ENCODE data around the gene SCO2.

The SCO2 gene

DNA sequence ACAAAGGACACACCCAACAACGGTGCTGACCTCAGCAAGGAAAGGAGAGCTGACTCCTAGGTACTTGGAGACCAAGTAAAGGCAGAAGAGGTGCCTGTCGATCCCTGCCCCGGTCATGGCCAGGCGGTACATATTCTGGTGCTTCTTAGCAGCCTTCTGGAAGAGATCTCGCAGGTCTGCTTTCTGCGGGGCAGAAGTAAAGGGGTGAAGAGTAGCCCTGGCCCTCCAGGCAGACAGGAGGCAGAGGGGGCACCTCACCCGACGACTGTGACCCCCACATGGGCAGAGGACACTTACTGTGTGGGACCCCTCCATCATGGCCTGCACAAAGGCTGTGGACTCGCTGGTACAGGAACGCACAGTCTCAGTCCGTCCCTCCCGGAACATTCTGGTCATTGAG lies 45.5 kb upstream of the SCO2 start:
- Mint-ChIP-seq H3K27me3 (ENCODE audit: low read depth) (no peaks in the 10 kb centered on the region), H3K36me3 (ENCODE audit: low read depth) (peaks cover 18% of the 10 kb centered on the region), H3K4me1 (no peaks in the 10 kb centered on the region), H3K4me3 (no peak overlapping the region), H3K27ac (no peak overlapping the region), H3K9me3 (no peaks in the 10 kb centered on the region)
- TF ChIP-seq, protein P1, sequence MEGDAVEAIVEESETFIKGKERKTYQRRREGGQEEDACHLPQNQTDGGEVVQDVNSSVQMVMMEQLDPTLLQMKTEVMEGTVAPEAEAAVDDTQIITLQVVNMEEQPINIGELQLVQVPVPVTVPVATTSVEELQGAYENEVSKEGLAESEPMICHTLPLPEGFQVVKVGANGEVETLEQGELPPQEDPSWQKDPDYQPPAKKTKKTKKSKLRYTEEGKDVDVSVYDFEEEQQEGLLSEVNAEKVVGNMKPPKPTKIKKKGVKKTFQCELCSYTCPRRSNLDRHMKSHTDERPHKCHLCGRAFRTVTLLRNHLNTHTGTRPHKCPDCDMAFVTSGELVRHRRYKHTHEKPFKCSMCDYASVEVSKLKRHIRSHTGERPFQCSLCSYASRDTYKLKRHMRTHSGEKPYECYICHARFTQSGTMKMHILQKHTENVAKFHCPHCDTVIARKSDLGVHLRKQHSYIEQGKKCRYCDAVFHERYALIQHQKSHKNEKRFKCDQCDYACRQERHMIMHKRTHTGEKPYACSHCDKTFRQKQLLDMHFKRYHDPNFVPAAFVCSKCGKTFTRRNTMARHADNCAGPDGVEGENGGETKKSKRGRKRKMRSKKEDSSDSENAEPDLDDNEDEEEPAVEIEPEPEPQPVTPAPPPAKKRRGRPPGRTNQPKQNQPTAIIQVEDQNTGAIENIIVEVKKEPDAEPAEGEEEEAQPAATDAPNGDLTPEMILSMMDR (IDR thresholded peaks at IDR 0.05; ENCODE audit: unreplicated experiment in 3 of 3) = no peak

DNA sequence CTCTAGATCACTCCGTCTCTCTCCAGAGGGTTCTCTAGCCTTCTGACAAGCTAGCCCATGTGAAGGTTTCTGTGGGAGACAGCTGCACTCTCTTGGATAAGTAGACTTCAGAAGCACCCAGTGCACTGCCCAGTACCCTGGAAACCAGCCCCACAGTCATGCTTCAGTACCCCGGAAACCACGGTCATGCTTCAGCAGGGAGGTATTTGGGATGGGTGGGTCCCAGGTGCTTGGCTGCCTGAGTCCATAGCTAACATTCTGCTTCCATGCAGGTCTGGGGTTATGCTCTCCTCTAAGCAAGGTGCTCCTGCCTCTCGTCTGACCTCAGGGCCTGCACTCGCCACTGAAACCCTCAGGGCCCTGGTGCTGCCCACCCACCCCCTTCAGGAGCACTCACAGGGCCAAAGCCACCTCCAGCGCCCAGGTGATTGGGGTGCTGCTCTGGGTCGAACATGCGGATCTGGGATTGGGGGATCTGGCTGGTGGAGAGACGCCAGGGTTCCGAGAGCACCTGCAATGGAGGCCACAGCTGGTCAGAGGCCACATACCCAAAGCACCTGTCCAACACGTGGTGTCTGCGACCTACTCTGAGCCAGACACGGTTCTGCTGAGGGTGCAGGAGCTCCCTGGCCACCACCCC lies 44.6 kb upstream of the SCO2 start:
- H3K27me3 Mint-ChIP-seq (ENCODE audit: low read depth) = no peaks in the 10 kb centered on the region
- H3K9me3 Mint-ChIP-seq = no peaks in the 10 kb centered on the region
- peaks cover 17% of the 10 kb centered on the region for H3K36me3 Mint-ChIP-seq (ENCODE audit: low read depth)
- H3K4me3 Mint-ChIP-seq = no peak overlapping the region
- TF ChIP-seq, protein P1 (IDR thresholded peaks at IDR 0.05; ENCODE audit: unreplicated experiment in 3 of 3) = no peak
- no peak overlapping the region for H3K27ac Mint-ChIP-seq
- H3K4me1 Mint-ChIP-seq = no peaks in the 10 kb centered on the region

DNA sequence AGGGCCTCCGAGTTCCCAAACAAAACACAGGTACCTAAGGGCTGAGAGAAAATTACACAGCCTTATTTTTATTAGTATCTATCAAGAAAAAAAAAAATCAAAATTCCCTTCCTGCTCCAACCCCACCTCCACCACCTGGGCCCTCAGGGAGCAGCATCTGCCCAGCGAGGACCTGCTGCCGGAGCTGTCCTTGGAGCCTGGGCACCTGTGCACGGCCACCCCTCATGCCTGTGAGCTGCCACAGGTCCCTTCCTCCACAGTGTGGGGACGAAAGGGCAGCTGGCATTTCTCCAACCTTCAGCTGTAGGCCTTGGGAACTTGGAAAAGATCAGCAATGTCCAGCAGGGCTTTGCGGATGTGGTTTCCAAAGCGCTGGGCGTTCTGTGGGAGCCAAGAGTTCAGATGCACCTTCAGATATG lies 43.7 kb upstream of the SCO2 start:
- H3K4me1 Mint-ChIP-seq = no peaks in the 10 kb centered on the region
- no peaks in the 10 kb centered on the region for H3K9me3 Mint-ChIP-seq
- H3K27ac Mint-ChIP-seq = no peak overlapping the region
- TF ChIP-seq, protein P1 (IDR thresholded peaks at IDR 0.05; ENCODE audit: unreplicated experiment in 3 of 3) = no peak
- H3K27me3 Mint-ChIP-seq (ENCODE audit: low read depth) = no peaks in the 10 kb centered on the region
- peaks cover 17% of the 10 kb centered on the region for H3K36me3 Mint-ChIP-seq (ENCODE audit: low read depth)
- H3K4me3 Mint-ChIP-seq = no peak overlapping the region

DNA sequence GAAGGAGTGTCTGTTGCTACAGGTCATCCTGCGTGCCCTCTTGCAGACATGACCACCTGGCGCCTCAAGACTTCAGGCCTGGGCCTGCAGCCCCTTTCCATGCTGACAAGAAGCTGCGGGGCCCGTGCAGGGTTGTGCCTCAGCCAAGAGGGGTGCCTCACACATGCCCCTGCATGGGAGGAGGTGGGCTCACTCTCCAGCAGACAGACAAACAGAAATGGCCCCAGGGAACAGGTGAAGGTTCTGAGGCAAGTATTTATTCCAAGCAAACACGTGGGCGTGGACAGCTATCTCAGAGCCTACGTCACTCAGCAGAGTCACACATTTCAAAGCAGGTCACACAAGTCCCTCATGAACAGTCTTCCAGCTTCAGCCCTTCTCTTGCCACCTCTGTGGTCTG lies 43.2 kb upstream of the SCO2 start:
- TF ChIP-seq, protein P1 (IDR thresholded peaks at IDR 0.05; ENCODE audit: unreplicated experiment in 3 of 3) = no peak
- peaks cover 3% of the 10 kb centered on the region for H3K4me1 Mint-ChIP-seq
- no peak overlapping the region for H3K27ac Mint-ChIP-seq
- peaks cover 17% of the 10 kb centered on the region for H3K36me3 Mint-ChIP-seq (ENCODE audit: low read depth)
- no peaks in the 10 kb centered on the region for H3K9me3 Mint-ChIP-seq
- H3K4me3 Mint-ChIP-seq = no peak overlapping the region
- no peaks in the 10 kb centered on the region for H3K27me3 Mint-ChIP-seq (ENCODE audit: low read depth)

DNA sequence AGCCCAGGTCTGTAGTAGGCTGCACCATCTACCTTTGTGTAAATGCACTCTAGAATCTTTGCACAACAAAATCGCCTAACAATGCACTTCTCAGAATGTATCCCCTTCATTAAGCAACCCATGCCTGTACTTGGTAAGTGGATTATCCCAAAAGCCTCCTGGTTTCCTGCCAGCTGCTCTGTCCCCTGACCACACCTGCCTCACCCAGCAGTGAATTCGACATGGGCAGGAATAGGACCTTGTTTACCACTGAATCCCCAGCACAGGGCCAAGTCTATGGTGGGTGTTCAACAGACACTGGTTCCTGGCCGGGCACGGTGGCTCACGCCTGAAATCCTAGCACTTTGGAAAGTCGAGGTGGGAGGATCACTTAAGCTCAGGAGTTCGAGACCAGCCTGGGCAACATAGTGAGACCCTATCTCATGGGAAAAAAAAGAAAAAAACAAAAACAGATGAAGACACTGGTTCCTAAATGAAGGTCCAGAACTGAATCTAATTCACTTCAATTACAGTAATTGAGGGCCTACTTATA lies 42.4 kb upstream of the SCO2 start:
- no peak overlapping the region for H3K4me3 Mint-ChIP-seq
- TF ChIP-seq, protein P1 (IDR thresholded peaks at IDR 0.05; ENCODE audit: unreplicated experiment in 3 of 3) = no peak
- no peak overlapping the region for H3K27ac Mint-ChIP-seq
- H3K36me3 Mint-ChIP-seq (ENCODE audit: low read depth) = peaks cover 17% of the 10 kb centered on the region
- no peaks in the 10 kb centered on the region for H3K9me3 Mint-ChIP-seq
- H3K27me3 Mint-ChIP-seq (ENCODE audit: low read depth) = no peaks in the 10 kb centered on the region
- H3K4me1 Mint-ChIP-seq = peaks cover 11% of the 10 kb centered on the region

DNA sequence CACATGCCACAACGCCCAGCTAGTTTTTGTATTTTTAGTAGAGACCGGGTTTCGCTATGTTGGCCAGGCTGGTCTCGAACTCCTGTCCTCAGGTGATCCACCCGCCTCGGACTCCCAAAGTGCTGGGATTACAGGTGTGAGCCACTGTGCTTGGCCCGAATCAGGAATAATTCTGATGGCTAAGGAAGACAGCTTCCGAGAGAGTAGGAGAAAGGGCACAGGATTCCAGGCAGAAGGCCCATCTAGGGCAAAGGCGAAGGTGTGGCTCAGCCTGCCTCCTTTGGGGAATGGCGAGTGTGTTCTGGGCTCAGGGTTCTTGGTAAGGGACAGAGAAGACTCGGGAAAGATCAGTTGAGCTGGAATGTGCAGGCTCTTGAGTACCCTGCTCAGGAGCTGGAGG lies 38.9 kb upstream of the SCO2 start:
- Mint-ChIP-seq H3K27ac (no peak overlapping the region), H3K27me3 (ENCODE audit: low read depth) (peaks cover 23% of the 10 kb centered on the region), H3K4me1 (peaks cover 11% of the 10 kb centered on the region), H3K36me3 (ENCODE audit: low read depth) (peaks cover 5% of the 10 kb centered on the region), H3K4me3 (peak overlapping the region; percentile 64 to 96 (median 94)), H3K9me3 (no peaks in the 10 kb centered on the region)
- TF ChIP-seq, protein P1 (IDR thresholded peaks at IDR 0.05; ENCODE audit: unreplicated experiment in 3 of 3) = no peak

All from nephron (organoid).